ENCODE measurements around the gene SCN4B. TPM values are rescaled to one million over a fixed set of nuclear protein-coding genes. Genes with fewer than 3 reads are reported as not detected.
A peak's percentile ranks its signal among the peaks of the same experiment; 100 is the strongest.

SCN4B gene
- total and polyA plus RNA-seq, 7 experiments from 2014 or later, result 0.19 TPM; not detected in 6

- H3K4me1 Mint-ChIP-seq, result peaks cover 0 to 2% (median 0%) of the 10 kb centered on the region in 7 donors
- intact Hi-C loops (cut with micrococcal nuclease), result no loop called here
- Histone ChIP-seq H3K9me3 (ENCODE audit: control insufficient read depth in 2 of 3, low read length in 3 of 3) (no peaks in the 10 kb centered on the region), H3K27me3 (ENCODE audit: control insufficient read depth in 2 of 2, insufficient read depth in 2 of 2, low read length in 2 of 2) (no peaks in the 10 kb centered on the region), H3K4me1 (ENCODE audit: control insufficient read depth in 2 of 2, insufficient read depth in 2 of 2, low read length in 2 of 2) (no peaks in the 10 kb centered on the region), H3K4me3 (ENCODE audit: low read length) (no peak overlapping the region), H3K36me3 (ENCODE audit: control insufficient read depth in 2 of 3, insufficient read depth in 3 of 3, low read length in 3 of 3) (no peaks in the 10 kb centered on the region), H3K27ac (ENCODE audit: low read depth, low read length) (no peak overlapping the region)
- no peaks in the 10 kb centered on the region for H3K9me3 Mint-ChIP-seq
- H3K27ac Mint-ChIP-seq, result no peak overlapping the region
- ATAC-seq, result no peak
- ChIA-PET POLR2A (no interaction called here), CTCF (no interaction called here)
- peaks cover 0 to 23% (median 5%) of the 10 kb centered on the region in 5 donors for H3K27me3 Mint-ChIP-seq
- H3K4me3 Mint-ChIP-seq, result no peak overlapping the region
- DNase-seq, result no peak
- H3K36me3 Mint-ChIP-seq, result no peaks in the 10 kb centered on the region
Observed at GRCh38 chr11:118100691-118101232, 51.9 kb downstream of the SCN4B start.

- no peaks in the 10 kb centered on the region for H3K9me3 Mint-ChIP-seq
- ATAC-seq (no peak), DNase-seq (no peak)
- peaks cover 0 to 27% (median 5%) of the 10 kb centered on the region in 5 donors for H3K27me3 Mint-ChIP-seq
- Histone ChIP-seq H3K9me3 (ENCODE audit: control insufficient read depth in 2 of 3, low read length in 3 of 3) (no peaks in the 10 kb centered on the region), H3K36me3 (ENCODE audit: control insufficient read depth in 2 of 3, insufficient read depth in 3 of 3, low read length in 3 of 3) (no peaks in the 10 kb centered on the region), H3K4me3 (ENCODE audit: low read length) (no peak overlapping the region), H3K27ac (ENCODE audit: low read depth, low read length) (no peak overlapping the region), H3K27me3 (ENCODE audit: control insufficient read depth in 2 of 2, insufficient read depth in 2 of 2, low read length in 2 of 2) (no peaks in the 10 kb centered on the region), H3K4me1 (ENCODE audit: control insufficient read depth in 2 of 2, insufficient read depth in 2 of 2, low read length in 2 of 2) (no peaks in the 10 kb centered on the region)
- H3K27ac Mint-ChIP-seq, result peak overlapping the region in 1 of 9 donors; percentile 6
- ChIA-PET CTCF (interaction anchor here (0.7 kb wide), 1 partner anchor 279 kb away, joined by 5 read pairs; no protein-coding TSS in a partner anchor), POLR2A (no interaction called here)
- H3K4me3 Mint-ChIP-seq, result no peak overlapping the region
- no peaks in the 10 kb centered on the region for H3K36me3 Mint-ChIP-seq
- H3K4me1 Mint-ChIP-seq, result peaks cover 0 to 2% (median 0%) of the 10 kb centered on the region in 7 donors
- intact Hi-C loops (cut with micrococcal nuclease), result no loop called here
Observed at GRCh38 chr11:118099838-118100556, 52.6 kb downstream of the SCN4B start.

GRCh38 chr11:118098996-118099837 is 53.4 kb downstream of the SCN4B start:
- no peaks in the 10 kb centered on the region for H3K36me3 Mint-ChIP-seq
- no peaks in the 10 kb centered on the region for H3K4me1 ChIP-seq (ENCODE audit: control insufficient read depth in 2 of 2, insufficient read depth in 2 of 2, low read length in 2 of 2)
- DNase-seq, result no peak
- no peak overlapping the region for H3K27ac Mint-ChIP-seq
- H3K27me3 Mint-ChIP-seq, result peaks cover 0 to 28% (median 5%) of the 10 kb centered on the region in 5 donors
- H3K4me1 Mint-ChIP-seq, result peaks cover 0 to 2% (median 0%) of the 10 kb centered on the region in 7 donors
- ChIA-PET POLR2A (no interaction called here), CTCF (interaction anchor here (0.6 to 0.7 kb wide), 2 partner anchors 278 to 670 kb away, joined by 3 to 5 read pairs; no protein-coding TSS in a partner anchor)
- no peak overlapping the region for H3K27ac ChIP-seq (ENCODE audit: low read depth, low read length)
- ATAC-seq, result no peak
- H3K36me3 ChIP-seq (ENCODE audit: control insufficient read depth in 2 of 3, insufficient read depth in 3 of 3, low read length in 3 of 3), result no peaks in the 10 kb centered on the region
- H3K27me3 ChIP-seq (ENCODE audit: control insufficient read depth in 2 of 2, insufficient read depth in 2 of 2, low read length in 2 of 2), result no peaks in the 10 kb centered on the region
- no peaks in the 10 kb centered on the region for H3K9me3 ChIP-seq (ENCODE audit: control insufficient read depth in 2 of 3, low read length in 3 of 3)
- intact Hi-C loops (cut with micrococcal nuclease), result no loop called here
- no peak overlapping the region for H3K4me3 Mint-ChIP-seq
- no peak overlapping the region for H3K4me3 ChIP-seq (ENCODE audit: low read length)
- H3K9me3 Mint-ChIP-seq, result no peaks in the 10 kb centered on the region

GRCh38 chr11:118095967-118096367 is 56.7 kb downstream of the SCN4B start:
- ATAC-seq (no peak), DNase-seq (no peak)
- intact Hi-C loops (cut with micrococcal nuclease), result no loop called here
- Mint-ChIP-seq H3K4me3 (no peak overlapping the region), H3K36me3 (no peaks in the 10 kb centered on the region), H3K27ac (no peak overlapping the region), H3K9me3 (peaks cover 0 to 2% (median 0%) of the 10 kb centered on the region in 11 donors), H3K4me1 (no peaks in the 10 kb centered on the region), H3K27me3 (peaks cover 0 to 22% (median 13%) of the 10 kb centered on the region in 5 donors)
- Histone ChIP-seq H3K9me3 (ENCODE audit: control insufficient read depth in 2 of 3, low read length in 3 of 3) (no peaks in the 10 kb centered on the region), H3K4me1 (ENCODE audit: control insufficient read depth in 2 of 2, insufficient read depth in 2 of 2, low read length in 2 of 2) (no peaks in the 10 kb centered on the region), H3K4me3 (ENCODE audit: low read length) (no peak overlapping the region), H3K27ac (ENCODE audit: low read depth, low read length) (no peak overlapping the region), H3K36me3 (ENCODE audit: control insufficient read depth in 2 of 3, insufficient read depth in 3 of 3, low read length in 3 of 3) (no peaks in the 10 kb centered on the region), H3K27me3 (ENCODE audit: control insufficient read depth in 2 of 2, insufficient read depth in 2 of 2, low read length in 2 of 2) (no peaks in the 10 kb centered on the region)
- ChIA-PET POLR2A (no interaction called here), CTCF (no interaction called here)

- no peak overlapping the region for H3K4me3 ChIP-seq (ENCODE audit: low read length)
- no peak for ATAC-seq
- ChIA-PET CTCF (no interaction called here), POLR2A (no interaction called here)
- H3K27me3 Mint-ChIP-seq, result peaks cover 0 to 21% (median 14%) of the 10 kb centered on the region in 5 donors
- no peaks in the 10 kb centered on the region for H3K36me3 ChIP-seq (ENCODE audit: control insufficient read depth in 2 of 3, insufficient read depth in 3 of 3, low read length in 3 of 3)
- H3K4me3 Mint-ChIP-seq, result no peak overlapping the region
- H3K27ac ChIP-seq (ENCODE audit: low read depth, low read length), result no peak overlapping the region
- H3K4me1 ChIP-seq (ENCODE audit: control insufficient read depth in 2 of 2, insufficient read depth in 2 of 2, low read length in 2 of 2), result no peaks in the 10 kb centered on the region
- no peak for DNase-seq
- H3K9me3 ChIP-seq (ENCODE audit: control insufficient read depth in 2 of 3, low read length in 3 of 3), result no peaks in the 10 kb centered on the region
- H3K27me3 ChIP-seq (ENCODE audit: control insufficient read depth in 2 of 2, insufficient read depth in 2 of 2, low read length in 2 of 2), result no peaks in the 10 kb centered on the region
- no peaks in the 10 kb centered on the region for H3K36me3 Mint-ChIP-seq
- H3K4me1 Mint-ChIP-seq, result no peaks in the 10 kb centered on the region
- intact Hi-C loops (cut with micrococcal nuclease), result no loop called here
- no peak overlapping the region for H3K27ac Mint-ChIP-seq
- peaks cover 0 to 2% (median 0%) of the 10 kb centered on the region in 11 donors for H3K9me3 Mint-ChIP-seq
Observed at GRCh38 chr11:118095493-118095892, 57.1 kb downstream of the SCN4B start.

GRCh38 chr11:118092907-118093571 is 59.6 kb downstream of the SCN4B start:
- Mint-ChIP-seq H3K4me3 (no peak overlapping the region), H3K27me3 (peaks cover 0 to 30% (median 11%) of the 10 kb centered on the region in 5 donors), H3K4me1 (no peaks in the 10 kb centered on the region), H3K36me3 (peaks cover 0 to 10% (median 1%) of the 10 kb centered on the region in 5 donors), H3K9me3 (peaks cover 0 to 18% (median 6%) of the 10 kb centered on the region in 11 donors), H3K27ac (no peak overlapping the region)
- H3K27ac ChIP-seq (ENCODE audit: low read depth, low read length), result no peak overlapping the region
- H3K9me3 ChIP-seq (ENCODE audit: control insufficient read depth in 2 of 3, low read length in 3 of 3), result no peaks in the 10 kb centered on the region
- no peaks in the 10 kb centered on the region for H3K36me3 ChIP-seq (ENCODE audit: control insufficient read depth in 2 of 3, insufficient read depth in 3 of 3, low read length in 3 of 3)
- H3K4me3 ChIP-seq (ENCODE audit: low read length), result no peak overlapping the region
- POLR2A ChIA-PET, result no interaction called here
- ATAC-seq (no peak), DNase-seq (no peak)
- no peaks in the 10 kb centered on the region for H3K27me3 ChIP-seq (ENCODE audit: control insufficient read depth in 2 of 2, insufficient read depth in 2 of 2, low read length in 2 of 2)
- intact Hi-C loops (cut with micrococcal nuclease), result no loop called here
- H3K4me1 ChIP-seq (ENCODE audit: control insufficient read depth in 2 of 2, insufficient read depth in 2 of 2, low read length in 2 of 2), result no peaks in the 10 kb centered on the region
- CTCF ChIA-PET, result no interaction called here
